Measurements from ENCODE around the gene ACER2. TPM values are rescaled to one million over a fixed set of nuclear protein-coding genes. Genes with fewer than 3 reads are reported as not detected.

Gene ACER2
- total RNA-seq, 1 donor, result 2.2 TPM

GRCh38 chr9:19440376-19440775 is 31.6 kb downstream of the ACER2 start:
- Histone ChIP-seq H3K4me2 (ENCODE audit: insufficient read depth, low read length) (no peak overlapping the region), H3K27ac (ENCODE audit: low read depth, low read length) (no peak overlapping the region), H2AFZ (ENCODE audit: low read length) (no peak overlapping the region), H3K4me3 (ENCODE audit: insufficient read depth, low read length) (no peak overlapping the region), H3K79me2 (ENCODE audit: insufficient read depth, low read length) (no peaks in the 10 kb centered on the region), H3K27me3 (ENCODE audit: insufficient read depth, low read length) (no peaks in the 10 kb centered on the region), H3K4me1 (ENCODE audit: insufficient read depth, low read length) (peaks cover 4% of the 10 kb centered on the region), H3K9me3 (ENCODE audit: low read depth, low read length) (no peaks in the 10 kb centered on the region), H4K20me1 (ENCODE audit: insufficient read depth, low read length) (no peaks in the 10 kb centered on the region), H3K36me3 (ENCODE audit: insufficient read depth, low read length) (no peaks in the 10 kb centered on the region)
- no peak for DNase-seq (ENCODE audit: insufficient read length, low spot score, missing footprints)
- TF ChIP-seq CTCF (IDR thresholded peaks at IDR 0.05; ENCODE audit: extremely low read depth, low read depth, low read length), result no peak

GRCh38 chr9:19440823-19441580 is 32.2 kb downstream of the ACER2 start:
- H2AFZ ChIP-seq (ENCODE audit: low read length), result peak overlapping the region; percentile 32
- H3K27ac ChIP-seq (ENCODE audit: low read depth, low read length), result no peak overlapping the region
- no peaks in the 10 kb centered on the region for H3K27me3 ChIP-seq (ENCODE audit: insufficient read depth, low read length)
- H3K79me2 ChIP-seq (ENCODE audit: insufficient read depth, low read length), result no peaks in the 10 kb centered on the region
- no peaks in the 10 kb centered on the region for H4K20me1 ChIP-seq (ENCODE audit: insufficient read depth, low read length)
- peak overlapping the region; percentile 18 for H3K4me2 ChIP-seq (ENCODE audit: insufficient read depth, low read length)
- H3K4me1 ChIP-seq (ENCODE audit: insufficient read depth, low read length), result peaks cover 4% of the 10 kb centered on the region
- no peaks in the 10 kb centered on the region for H3K9me3 ChIP-seq (ENCODE audit: low read depth, low read length)
- TF ChIP-seq CTCF (IDR thresholded peaks at IDR 0.05; ENCODE audit: extremely low read depth, low read depth, low read length), result no peak
- H3K4me3 ChIP-seq (ENCODE audit: insufficient read depth, low read length), result no peak overlapping the region
- no peaks in the 10 kb centered on the region for H3K36me3 ChIP-seq (ENCODE audit: insufficient read depth, low read length)
- no peak for DNase-seq (ENCODE audit: insufficient read length, low spot score, missing footprints)

GRCh38 chr9:19441730-19442129 is 32.9 kb downstream of the ACER2 start:
- peak overlapping the region; percentile 18 for H3K4me2 ChIP-seq (ENCODE audit: insufficient read depth, low read length)
- peaks cover 4% of the 10 kb centered on the region for H3K4me1 ChIP-seq (ENCODE audit: insufficient read depth, low read length)
- no peaks in the 10 kb centered on the region for H3K9me3 ChIP-seq (ENCODE audit: low read depth, low read length)
- H3K4me3 ChIP-seq (ENCODE audit: insufficient read depth, low read length), result peak overlapping the region; percentile 24
- no peaks in the 10 kb centered on the region for H3K27me3 ChIP-seq (ENCODE audit: insufficient read depth, low read length)
- no peaks in the 10 kb centered on the region for H4K20me1 ChIP-seq (ENCODE audit: insufficient read depth, low read length)
- no peak overlapping the region for H3K27ac ChIP-seq (ENCODE audit: low read depth, low read length)
- H3K36me3 ChIP-seq (ENCODE audit: insufficient read depth, low read length), result no peaks in the 10 kb centered on the region
- H3K79me2 ChIP-seq (ENCODE audit: insufficient read depth, low read length), result no peaks in the 10 kb centered on the region
- peak overlapping the region; percentile 67 for H2AFZ ChIP-seq (ENCODE audit: low read length)
- no peak for TF ChIP-seq CTCF (IDR thresholded peaks at IDR 0.05; ENCODE audit: extremely low read depth, low read depth, low read length)
- no peak for DNase-seq (ENCODE audit: insufficient read length, low spot score, missing footprints)

- TF ChIP-seq CTCF (IDR thresholded peaks at IDR 0.05; ENCODE audit: extremely low read depth, low read depth, low read length), result no peak
- Histone ChIP-seq H3K79me2 (ENCODE audit: insufficient read depth, low read length) (no peaks in the 10 kb centered on the region), H3K4me2 (ENCODE audit: insufficient read depth, low read length) (no peak overlapping the region), H3K27me3 (ENCODE audit: insufficient read depth, low read length) (no peaks in the 10 kb centered on the region), H3K4me1 (ENCODE audit: insufficient read depth, low read length) (peaks cover 4% of the 10 kb centered on the region), H3K4me3 (ENCODE audit: insufficient read depth, low read length) (no peak overlapping the region), H2AFZ (ENCODE audit: low read length) (peak overlapping the region; percentile 53), H3K36me3 (ENCODE audit: insufficient read depth, low read length) (no peaks in the 10 kb centered on the region), H3K27ac (ENCODE audit: low read depth, low read length) (no peak overlapping the region), H4K20me1 (ENCODE audit: insufficient read depth, low read length) (no peaks in the 10 kb centered on the region), H3K9me3 (ENCODE audit: low read depth, low read length) (no peaks in the 10 kb centered on the region)
- no peak for DNase-seq (ENCODE audit: insufficient read length, low spot score, missing footprints)
Measured at GRCh38 chr9:19442240-19442639, 33.4 kb downstream of the ACER2 start.
